Upper lobe of left lung (tissue), 4 donors: ENCODE results near the gene DSCAM.

ENCODE experiments used
- POLR2A ChIP-seq, 4 donors: fragments of 450-650 bp; IDR thresholded peaks; one replicate each; pipeline ENCODE4 v1.5.1; 2016 to 2017; ENCODE audit warnings: antibody characterized with exemption in 4 of 4, mild to moderate bottlenecking in 2 of 4
- POLR2AphosphoS5 ChIP-seq, 2 donors: sonication (generic); formaldehyde crosslinking; IDR thresholded peaks; one replicate each; pipeline ENCODE4 v1.5.1; 2017; ENCODE audit warnings: antibody characterized with exemption in 2 of 2
- TF ChIP-seq, protein P1 (sequence below), 6 experiments: fragments of 450-650 bp in 4 of 6; fragments of 200-600 bp in 2 of 6; sonication (generic) in 2 of 6; IDR thresholded peaks; one replicate each; pipeline ENCODE4 v1.5.1; 2016 to 2019; ENCODE audit warnings: antibody characterized with exemption in 6 of 6

DNA sequence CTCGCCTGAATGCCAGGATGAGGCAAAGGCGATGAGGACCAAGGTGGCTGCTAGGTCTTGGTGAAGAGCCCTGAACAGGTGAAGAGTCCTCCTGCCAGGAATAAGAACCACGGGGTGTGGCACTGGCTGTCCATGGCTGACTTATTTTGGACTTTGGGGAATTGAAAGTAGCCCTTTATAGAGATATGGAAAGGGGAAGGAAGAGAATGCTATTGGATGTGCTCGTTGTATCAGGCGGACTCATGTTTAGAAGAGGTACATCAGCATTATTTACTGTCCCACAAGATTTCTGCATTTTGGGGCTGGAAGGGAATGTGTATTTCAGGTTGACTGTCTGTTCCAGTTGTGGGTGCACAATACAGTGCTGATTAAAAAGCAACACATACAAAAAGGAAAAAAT lies 465.8 kb downstream of the DSCAM start:
- TF ChIP-seq, protein P1, sequence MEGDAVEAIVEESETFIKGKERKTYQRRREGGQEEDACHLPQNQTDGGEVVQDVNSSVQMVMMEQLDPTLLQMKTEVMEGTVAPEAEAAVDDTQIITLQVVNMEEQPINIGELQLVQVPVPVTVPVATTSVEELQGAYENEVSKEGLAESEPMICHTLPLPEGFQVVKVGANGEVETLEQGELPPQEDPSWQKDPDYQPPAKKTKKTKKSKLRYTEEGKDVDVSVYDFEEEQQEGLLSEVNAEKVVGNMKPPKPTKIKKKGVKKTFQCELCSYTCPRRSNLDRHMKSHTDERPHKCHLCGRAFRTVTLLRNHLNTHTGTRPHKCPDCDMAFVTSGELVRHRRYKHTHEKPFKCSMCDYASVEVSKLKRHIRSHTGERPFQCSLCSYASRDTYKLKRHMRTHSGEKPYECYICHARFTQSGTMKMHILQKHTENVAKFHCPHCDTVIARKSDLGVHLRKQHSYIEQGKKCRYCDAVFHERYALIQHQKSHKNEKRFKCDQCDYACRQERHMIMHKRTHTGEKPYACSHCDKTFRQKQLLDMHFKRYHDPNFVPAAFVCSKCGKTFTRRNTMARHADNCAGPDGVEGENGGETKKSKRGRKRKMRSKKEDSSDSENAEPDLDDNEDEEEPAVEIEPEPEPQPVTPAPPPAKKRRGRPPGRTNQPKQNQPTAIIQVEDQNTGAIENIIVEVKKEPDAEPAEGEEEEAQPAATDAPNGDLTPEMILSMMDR (IDR thresholded peaks at IDR 0.05) = no peak
- no peak for TF ChIP-seq POLR2AphosphoS5 (IDR thresholded peaks at IDR 0.05)
- TF ChIP-seq POLR2A (IDR thresholded peaks at IDR 0.05) = no peak
